ENCODE results near the gene GOPC.

DNA sequence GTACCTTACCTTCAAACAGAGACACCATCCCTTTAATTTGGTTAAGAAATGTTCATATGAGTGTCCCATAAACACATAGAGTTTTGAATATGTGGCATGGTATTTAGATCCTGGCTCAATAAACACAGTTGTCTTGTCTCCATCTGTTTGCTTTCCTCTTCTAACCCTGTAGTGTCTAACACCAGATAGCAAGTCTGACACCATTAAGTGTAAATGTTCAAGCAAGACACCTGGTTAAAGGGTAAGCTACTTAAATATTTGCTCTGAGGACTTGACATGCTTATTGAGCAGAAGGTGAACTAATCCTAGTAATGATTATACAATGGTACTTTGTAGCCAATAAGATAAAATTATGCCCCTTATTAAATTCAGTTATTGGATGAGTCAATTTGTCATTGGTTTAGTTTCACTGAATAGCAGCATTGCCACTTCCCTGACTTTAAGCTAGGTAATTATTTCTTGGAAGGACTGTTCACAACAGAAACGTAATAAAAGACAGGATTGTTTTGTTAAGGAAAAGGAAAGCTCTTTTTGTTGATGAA lies 26.9 kb upstream of the GOPC start:
- TF ChIP-seq, protein P1, sequence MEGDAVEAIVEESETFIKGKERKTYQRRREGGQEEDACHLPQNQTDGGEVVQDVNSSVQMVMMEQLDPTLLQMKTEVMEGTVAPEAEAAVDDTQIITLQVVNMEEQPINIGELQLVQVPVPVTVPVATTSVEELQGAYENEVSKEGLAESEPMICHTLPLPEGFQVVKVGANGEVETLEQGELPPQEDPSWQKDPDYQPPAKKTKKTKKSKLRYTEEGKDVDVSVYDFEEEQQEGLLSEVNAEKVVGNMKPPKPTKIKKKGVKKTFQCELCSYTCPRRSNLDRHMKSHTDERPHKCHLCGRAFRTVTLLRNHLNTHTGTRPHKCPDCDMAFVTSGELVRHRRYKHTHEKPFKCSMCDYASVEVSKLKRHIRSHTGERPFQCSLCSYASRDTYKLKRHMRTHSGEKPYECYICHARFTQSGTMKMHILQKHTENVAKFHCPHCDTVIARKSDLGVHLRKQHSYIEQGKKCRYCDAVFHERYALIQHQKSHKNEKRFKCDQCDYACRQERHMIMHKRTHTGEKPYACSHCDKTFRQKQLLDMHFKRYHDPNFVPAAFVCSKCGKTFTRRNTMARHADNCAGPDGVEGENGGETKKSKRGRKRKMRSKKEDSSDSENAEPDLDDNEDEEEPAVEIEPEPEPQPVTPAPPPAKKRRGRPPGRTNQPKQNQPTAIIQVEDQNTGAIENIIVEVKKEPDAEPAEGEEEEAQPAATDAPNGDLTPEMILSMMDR (conservative IDR thresholded peaks at IDR 0.05 in 1 of 2, IDR thresholded peaks at IDR 0.05 in 1 of 2; ENCODE audit: extremely low read depth in 1 of 2, insufficient read depth in 1 of 2, low read depth in 1 of 2, low read length in 2 of 2): no peak
- no peak for TF ChIP-seq EZH2 (IDR thresholded peaks at IDR 0.05; ENCODE audit: borderline replicate concordance, low read length)
